NCI-H128 (cell line): ENCODE measurements around the gene PAXX.
"Not testable (repeated sequence)": the region's sequence is repeated elsewhere in the genome, so short reads cannot be mapped to it uniquely, and the experiment has no call there.

Experiments
- DNase-seq: peaks from one replicate; lab custom pipeline; 2025; ENCODE audit not compliant: unreplicated experiment; lab: John Stamatoyannopoulos, UW

Gene PAXX

DNA sequence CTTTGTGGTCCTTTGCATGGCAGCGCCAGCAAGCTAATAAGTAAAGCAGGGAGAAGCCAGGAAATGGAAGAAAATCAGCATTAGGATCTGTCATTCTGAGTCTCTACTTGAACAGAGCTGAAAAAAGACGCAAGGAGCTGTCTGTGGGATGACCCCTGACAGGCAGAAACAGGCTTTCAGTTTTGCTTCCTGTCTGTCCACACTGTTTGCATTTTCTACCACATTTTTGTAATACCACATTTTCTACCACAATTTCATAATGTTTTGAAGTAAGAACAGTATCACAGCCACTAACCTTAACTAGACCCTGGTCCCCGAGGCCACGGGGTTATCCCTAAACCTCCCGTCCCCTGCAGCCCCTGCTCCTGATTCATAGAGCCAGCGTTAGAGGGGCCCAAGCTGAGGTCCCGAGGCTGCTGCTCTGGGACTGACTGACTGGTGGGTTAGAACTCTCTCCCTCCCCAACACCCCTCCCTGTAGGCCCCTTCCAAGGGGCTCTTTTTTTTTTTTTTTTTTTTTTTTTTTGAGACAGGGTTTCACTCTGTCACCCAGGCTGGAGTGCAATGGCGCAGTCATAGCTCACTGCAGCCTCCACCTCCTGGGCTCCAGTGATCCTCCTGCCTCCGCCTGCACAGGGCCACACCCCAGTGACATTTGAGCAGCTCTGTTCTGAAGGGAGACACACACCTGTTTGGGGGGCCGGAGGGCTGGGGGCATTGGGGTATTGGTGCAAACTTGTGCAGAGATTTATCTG is 8.1 kb downstream of the PAXX start:
- DNase-seq: no peak

DNA sequence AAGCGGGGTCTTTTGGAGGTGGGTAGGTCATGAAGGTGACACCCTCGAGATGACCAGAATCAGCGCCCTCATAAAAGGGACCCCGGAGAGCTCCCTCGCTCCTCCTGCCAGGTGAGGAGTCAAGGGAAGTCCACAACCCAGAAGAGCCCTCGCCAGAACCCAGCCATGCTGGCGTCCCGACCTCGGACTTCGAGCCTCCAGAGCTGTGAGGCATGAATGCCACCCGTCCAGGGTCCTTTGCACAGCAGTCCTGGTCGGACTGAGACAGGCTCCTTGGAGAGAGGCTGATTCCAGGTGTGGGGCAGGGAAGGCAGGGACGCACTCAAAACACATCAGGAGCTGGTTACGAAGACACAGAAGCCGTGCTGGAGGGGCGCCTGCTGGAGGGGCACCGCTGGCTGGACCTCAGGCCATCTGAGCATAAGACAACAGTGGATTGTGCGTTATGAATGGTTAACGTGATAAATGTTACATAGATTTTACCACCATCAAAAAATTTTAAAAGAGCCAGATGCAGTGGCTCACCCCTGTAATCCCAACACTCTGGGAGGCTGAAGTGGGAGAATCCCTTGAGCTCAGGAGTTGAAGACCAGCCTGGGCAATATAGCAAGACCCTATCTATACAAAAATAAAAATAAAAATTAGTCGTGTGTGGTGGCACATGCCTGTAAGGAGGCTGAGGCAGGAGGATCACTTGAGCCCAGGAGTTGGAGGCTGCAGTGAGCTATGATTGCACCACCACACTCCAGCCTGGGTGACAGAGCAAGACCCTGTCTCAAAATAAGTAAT is 9.8 kb downstream of the PAXX start:
- DNase-seq: no peak

DNA sequence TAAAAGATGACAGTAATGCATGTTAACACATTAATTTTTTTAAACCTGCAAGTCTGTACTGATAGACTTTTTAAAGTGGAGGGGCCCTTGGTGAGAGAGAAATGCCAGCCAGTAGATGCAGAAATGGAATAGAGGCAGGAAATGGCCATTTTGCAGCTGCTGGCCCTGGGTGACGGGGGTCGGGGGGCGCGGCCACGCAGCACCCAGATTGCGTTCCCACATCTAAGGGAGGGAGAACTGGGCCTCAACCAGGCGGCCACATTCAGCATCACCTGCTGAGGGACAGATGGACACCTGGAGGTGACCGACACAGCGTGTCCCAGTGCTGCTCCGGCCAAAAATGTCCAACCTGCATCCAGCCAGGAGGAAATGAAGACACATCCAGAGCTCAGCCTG is 10.4 kb downstream of the PAXX start:
- no peak for DNase-seq

DNA sequence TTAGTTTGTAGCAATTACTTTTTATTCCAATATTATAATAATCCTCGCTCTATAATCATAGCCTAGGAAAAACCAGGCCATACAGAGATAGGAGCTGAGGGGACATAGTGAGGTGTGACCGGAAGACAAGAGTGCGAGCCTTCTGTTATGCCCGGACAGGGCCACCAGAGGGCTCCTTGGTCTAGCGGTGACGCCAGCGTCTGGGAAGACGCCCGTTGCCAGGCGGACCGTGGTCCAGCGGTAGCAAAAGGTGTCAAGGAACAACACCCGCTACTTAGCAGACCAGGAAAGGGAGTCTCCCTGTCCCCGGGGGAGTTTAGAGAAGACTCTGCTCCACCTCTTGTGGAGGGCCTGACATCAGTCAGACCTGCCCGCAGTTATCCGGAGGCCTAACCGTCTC is 12.1 kb downstream of the PAXX start:
- not testable (repeated sequence) for DNase-seq

DNA sequence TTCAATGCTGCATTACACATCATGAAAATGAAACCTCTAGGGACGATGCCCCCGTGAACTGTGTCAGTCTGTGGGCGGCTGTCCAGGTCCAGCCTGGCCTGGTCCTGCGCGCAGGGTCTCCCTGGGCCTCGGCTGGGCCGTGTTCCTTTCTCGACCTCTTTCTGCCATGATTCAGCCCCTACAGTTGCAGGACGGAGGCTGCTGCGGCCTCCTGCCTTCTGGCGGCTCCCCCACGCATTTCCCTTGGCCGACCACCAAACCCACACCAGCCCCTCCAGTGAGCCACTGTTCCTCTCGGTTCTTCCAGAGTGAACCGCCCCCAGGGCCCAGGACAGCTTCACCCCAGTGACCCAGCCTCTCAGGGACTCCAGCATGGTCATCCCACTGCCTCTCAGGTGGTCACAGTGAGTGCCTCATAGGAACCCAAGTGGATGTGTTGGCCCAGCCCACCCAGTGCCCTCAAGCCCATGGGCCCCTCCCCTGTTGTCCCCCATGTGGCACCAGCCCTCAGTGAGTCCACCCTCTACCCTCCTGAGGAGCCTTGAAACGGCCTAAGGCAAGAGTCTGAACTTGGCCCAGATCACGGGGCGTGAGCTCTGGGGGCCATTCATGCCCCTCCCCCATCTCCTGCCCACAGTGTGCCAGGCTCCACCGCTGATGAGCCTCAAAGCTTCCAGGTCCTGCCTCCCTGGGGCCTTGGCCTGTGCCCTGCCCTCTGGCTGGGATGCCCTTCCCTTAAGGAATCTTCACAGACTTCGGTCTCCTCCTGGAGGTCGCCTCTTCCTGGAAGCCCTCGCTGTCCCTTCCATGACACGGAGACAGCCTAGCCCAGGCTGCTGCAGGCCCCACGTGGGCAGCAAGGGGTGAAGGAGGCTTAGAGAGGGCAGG is 14.1 kb downstream of the PAXX start:
- no peak for DNase-seq

DNA sequence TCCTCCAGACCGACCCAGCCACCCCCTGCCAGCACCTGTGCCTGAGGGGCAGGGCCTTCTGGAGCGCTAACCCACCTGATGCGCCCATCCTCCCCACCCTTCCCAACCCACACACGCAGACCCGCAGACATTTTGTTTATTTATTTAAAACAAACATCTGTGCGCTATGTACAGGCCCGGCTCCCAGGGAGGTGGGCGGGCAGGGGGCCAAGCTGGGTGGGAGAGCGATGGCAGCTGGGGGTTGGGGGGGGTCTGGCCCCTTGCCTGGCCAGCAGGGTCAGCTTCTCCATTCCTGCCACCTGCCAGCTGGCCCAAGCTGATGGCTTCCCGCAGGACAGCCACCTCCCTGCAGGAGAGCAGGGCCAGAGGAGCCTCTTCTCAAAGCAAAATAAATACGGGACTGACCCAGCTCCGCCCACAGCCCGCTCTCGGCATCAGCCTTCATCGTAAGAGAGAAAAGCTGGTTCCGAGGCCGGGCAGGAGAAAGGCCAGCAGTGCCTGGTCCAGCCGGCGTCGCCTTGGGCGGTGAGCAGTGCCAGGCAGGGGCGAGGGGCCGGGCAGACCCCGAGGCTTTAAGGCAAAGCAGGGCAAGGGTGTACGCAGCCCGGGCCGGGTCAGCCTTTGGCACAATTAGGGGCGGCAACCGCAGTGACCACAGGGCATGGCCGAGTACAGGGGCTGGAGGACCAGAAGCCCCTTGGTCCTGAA is 15.0 kb downstream of the PAXX start:
- DNase-seq: no peak

DNA sequence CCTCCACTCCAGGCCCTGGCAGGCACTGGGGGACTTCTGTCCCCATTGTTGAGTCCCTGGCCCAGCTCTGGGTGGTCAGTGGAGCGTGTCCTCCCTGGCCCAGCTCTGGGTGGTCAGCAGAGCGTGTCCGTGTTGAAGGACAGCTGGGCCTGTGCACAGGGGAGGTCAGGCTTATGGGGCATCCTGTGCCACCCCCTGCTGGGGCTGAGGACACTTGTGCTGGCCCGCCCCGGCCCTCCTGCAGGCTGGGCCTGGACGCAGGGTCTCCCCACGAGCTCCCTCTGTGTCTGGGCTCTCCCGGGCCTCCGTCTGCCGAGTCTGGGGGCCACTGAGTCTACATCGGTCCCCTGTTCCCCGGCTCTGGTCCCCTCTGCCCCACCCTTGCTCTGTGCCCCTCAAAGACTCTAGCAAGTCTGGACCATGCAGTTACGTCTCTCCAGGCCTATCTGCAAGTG is 15.6 kb downstream of the PAXX start:
- DNase-seq: no peak

DNA sequence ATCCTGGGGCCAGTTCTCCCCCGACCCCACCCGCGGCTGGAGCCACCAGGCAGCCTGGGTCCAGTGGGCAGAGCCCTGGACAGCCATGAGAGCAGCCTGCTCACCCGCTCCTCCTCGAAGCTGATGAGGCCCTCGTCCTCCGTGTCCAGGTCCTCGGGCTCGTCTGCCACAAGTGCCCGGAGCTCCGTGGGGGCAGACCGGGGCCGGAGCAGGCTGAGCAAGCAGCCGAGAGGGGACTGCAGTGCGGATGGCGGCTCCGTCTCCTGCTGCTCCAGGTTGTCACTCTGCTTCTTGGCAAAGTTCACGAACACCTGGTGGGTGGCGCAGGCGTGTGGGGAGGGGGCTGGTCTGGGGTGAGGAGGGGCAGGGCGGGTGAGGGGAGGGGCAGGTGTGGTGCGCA is 16.1 kb downstream of the PAXX start:
- no peak for DNase-seq

DNA sequence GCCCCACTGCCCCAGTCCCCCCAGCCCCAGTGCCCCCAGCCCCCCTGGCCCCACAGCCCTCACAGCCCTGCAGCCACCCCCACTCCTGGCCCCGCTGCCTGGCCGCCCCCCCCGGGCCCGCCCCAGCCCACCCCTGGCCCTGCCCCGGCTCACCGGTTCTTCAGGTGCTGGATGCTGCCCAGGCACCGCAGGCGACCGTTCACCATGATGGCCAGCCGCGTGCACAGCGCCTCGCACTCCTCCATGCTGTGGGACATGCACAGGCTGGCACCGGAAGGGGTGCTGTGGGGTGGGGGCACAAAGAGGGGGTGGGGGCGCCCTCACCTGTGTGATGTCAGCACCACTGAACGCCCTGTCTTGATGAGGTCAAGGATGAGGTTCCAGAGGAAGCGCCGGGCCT is 17.0 kb downstream of the PAXX start:
- DNase-seq: no peak

DNA sequence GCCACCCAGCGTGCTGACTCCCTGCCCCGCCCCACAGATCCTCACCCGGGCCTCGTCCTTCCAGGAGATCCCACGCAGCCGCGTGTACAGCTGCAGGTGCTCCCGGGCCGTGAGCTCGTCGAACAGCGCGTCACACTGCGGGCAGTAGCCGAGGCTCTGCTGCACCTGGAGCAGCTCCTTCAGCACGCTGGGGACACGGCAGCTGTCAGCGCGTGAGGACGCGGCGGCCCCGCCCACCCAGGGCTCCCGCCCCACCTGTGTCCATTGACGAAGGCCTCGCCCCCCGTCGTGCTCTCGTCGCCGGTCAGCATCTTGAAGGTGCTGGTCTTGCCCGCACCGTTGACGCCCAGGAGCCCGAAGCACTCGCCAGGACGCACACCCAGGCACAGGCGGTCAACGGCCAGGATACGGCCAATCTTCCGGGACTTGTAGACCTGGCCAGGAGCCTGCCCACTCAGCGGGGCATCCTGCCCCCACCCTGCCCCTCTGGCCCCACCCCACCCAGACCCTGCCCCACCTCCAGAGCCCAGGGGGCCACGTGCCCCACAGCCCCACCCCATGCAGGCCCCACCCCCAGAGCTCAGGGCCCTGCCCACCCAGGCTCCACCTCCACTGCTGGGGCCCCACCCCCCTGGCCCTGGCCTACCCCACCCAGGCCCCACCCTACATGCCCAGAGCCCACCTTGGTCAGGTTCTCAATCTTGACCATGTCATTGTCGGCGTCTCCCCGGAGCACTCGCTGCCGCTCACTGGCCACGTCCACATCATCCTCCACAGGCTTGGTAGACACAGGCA is 17.9 kb downstream of the PAXX start:
- DNase-seq: no peak

DNA sequence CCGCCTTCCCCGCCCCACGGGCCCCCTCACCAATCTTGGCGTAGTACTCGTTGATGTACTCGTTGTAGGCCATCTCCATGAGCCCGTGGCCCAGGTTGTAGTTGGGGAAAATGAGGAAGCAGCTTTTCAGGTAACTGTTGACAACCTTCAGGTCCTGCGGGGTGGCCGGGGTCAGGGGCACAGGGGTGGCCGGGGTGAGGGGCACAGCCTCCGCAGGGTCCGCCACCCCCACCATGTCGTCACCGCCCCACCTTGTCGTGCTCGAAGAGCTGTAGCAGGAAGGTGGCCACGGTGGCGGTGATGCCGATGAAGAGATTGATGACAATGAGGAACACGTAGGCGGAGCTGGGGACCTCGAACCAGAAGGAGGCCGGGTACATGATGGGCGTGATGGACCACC is 18.9 kb downstream of the PAXX start:
- no peak for DNase-seq

DNA sequence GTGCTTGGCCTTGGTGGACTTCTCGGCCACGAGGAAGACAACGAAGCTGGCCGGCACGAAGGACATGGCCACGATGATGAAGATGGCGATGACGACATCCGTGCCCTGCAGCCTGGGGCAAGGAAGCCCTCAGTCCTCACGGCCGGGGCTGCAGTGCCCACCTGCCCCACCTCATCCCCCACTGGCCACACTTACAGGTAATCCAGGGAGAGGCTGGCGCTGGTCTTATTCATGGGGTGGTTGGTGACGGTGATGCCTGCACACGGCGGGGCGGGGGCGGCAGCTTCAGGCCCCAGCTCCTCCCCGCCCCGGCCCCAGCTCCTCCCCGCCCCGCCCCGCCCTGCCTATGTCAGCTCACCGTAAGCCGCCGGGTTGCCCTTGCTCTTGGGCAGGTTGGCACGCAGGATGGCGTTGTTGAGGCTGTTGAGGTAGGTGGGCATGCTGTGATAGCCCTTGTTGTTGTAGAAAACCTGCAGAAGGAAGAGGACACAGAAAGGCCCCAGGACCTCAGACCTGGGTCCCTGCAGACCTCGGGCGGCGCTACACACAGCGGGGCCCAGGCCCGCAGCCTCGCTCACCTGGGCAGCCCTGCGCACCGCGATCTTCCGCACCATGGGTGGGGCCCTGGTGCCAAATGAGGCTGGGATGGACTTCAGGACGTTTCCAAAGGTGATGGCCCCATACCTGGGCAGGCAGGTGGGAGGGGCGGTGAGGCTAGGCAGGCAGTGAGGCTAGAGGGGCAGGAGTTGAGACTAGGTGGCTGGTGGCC is 19.9 kb downstream of the PAXX start:
- no peak for DNase-seq

DNA sequence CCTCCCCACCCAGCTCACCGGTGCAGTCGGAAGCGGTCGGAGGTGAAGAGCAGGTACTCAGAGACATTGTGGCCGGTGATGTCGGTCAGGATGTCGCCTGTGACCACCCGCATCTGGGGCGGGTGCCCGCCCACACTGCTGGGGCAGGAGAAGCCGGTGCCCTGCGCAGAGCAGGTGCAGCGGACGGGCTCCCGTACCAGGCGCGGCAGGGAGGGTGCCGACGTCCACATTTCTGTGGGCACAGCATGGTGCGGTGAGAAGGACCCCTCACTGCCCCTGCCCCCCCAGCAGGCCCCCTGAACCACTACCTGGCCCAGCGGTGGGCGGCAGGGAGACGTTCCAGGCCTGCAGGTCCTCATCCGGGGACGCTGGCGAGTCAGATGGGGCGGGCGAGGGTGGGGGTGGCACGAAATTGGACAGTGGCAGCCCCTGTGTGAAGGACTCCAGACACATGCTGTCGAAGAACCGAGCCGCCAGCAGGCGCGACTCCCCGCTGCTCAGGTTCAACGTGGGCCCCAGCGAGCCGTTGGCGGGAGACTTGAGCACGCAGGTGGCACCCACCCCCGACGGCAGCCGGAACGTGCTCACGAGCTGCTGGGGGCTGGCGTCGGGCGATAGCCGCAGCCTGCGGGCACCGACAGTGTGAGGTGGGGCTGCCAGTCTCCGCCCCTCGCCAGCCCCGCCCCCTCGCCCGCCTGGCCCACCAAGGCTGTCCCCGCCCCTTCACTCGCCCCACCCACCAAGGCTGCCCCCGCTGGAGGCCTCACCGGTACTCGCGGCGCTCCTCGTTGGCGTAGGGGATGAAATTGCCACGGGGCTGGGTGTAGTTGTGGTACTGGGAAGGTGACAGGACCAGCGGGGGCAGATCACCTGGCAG is 20.7 kb downstream of the PAXX start:
- DNase-seq: no peak

DNA sequence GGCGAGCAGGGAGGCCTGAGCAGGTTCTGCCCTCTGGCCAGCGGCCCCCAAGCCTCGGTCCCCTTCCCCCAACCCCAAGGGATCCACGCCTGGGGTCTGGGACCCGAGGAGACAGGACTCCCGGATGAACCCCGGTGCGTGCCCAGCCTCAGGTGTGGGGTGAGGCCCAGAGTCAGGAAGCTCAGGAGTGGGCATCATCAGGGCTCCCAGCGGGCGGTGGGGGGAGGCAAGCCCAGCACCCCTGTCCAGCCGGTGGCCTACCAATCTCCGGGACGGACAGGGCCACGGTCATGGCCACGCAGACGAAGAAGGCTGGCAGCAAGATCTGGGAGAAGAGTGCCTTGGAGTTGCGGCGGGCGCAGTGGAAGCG is 21.3 kb downstream of the PAXX start:
- DNase-seq: no peak

DNA sequence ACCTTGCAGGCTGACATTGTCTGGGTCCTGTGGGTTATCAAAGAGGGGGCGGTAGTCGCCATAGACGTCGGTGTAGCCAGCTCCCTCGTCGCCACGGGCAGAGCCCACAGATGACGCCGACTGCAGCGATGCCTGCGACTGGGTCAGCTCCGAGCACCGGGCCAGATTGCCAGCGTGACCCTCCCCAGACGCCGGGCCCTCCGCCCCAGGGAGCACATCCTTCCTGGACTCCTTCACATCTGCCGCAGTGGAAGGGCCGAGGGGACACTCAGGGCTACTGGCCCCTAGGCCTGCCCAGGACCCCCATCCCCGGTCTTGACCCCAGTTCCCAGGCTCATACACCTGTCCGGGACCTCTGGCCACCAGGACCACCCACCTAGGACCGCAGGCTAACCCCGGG is 21.9 kb downstream of the PAXX start:
- DNase-seq: no peak

DNA sequence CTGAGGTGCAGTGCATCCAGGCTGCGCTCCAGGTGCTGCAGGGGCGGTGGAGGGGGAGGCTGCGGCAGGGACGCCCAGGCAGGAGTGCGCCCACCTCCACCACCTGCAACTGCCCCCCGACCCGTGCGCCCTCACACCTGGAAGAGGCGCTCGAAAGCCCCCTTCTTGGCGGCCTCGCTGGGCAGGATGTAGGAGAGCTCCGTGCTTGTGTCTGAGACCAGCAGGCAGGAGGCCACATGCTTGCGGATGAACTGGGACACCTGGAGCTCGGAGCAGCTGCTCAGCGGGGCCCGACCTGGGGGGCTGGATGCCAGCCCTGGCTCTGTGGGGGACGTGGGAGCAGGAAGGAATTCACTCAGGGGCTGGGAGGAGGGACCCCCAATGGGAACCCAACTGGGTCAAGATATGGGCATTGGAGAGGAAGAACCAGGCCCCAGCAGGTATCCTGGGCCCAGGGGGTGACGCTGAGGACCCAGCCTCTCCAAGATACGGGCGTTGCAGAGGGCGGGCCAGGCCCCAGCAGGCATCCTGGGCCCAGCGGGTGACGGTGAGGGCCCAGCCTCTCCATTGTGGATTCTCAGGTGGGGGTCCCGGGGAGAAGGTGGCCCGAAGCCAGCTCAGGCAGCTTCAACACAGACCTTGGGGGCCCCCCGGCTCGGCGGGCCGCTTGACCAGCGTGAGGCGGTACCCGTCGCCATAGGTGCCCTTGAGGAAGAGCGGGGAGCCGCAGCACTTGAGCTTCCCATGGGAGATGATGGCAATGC is 22.7 kb downstream of the PAXX start:
- no peak for DNase-seq

DNA sequence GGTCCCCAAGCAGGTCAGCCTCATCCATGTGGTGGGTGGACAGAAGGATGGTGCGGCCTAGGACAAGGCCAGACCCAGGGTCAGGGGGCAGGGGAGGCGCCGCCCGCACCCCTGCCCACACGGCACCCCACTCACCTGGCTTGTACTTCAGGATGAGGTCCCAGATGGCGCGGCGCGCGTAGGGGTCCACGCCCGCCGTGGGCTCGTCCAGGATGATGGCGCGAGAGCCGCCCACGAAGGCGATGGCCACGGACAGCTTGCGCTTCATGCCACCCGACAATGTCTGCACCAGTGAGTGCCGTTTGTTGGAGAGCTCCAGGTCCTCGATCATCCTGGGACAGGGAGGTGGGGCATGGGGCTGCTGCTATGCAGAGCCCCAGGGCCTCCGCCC is 23.3 kb downstream of the PAXX start:
- DNase-seq: no peak

DNA sequence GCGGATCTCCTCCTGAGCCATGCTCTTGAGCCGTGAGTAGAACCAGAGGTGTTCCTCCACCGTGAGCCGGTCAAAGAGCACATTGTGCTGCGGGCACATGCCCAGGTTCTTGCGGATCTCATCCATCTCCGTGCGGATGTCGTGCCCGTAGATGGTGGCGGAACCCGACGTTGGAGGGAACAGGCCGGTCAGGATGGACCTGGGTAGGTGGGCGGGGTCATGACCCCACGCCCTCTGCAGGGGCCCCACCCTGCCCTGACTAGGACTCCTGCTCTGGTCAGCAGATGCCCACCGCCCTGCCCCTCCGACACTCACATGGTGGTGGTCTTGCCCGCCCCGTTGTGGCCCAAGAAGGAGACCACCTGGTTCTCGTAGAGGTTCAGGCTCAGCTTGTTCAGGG is 23.8 kb downstream of the PAXX start:
- no peak for DNase-seq
